Left colon (tissue), 2 donors: ENCODE results near the gene E2F7. TPM values are rescaled to one million over a fixed set of nuclear protein-coding genes. Genes with fewer than 3 reads are reported as not detected.

ENCODE experiments used
- ATAC-seq: fragments of 200-7000 bp; cut with Tn5 transposase; one replicate; pipeline ENCODE4 v1.9.1; 2020; ENCODE audit warnings: mild to moderate bottlenecking, moderate library complexity
- DNase-seq, 2 donors: peaks; one replicate each; pipeline ENCODE4 v3.0.0-alpha.2; 2020
- intact Hi-C, 2 donors: fragments of 100-400 bp; cut with DNase I in 1 of 2; cut with micrococcal nuclease in 1 of 2; formaldehyde crosslinking; loops; one replicate each; pipeline versions ENCODE4 v1.11.2 to v1.14.0; 2022; cut with DNase I, micrococcal nuclease
- total RNA-seq, 2 donors: library from RNA; stranded (reverse); fragmentation: NEBNext Ultra II Directional; extraction: Animal tissue kit (Norgen Biotek cat#: 25700); gene quantifications; one replicate each; pipeline ENCODE4 v1.2.1, GENCODE V29; 2021
- donor health status: DM: no; HTN: no; CAD: no.
- donor health status: DM: yes; HTN: yes; CAD: no.

E2F7 gene
- total RNA-seq, 2 donors from 2014 or later: 0.95 to 3.3 TPM

- DNase-seq (no peak), ATAC-seq (no peak)
- intact Hi-C loops: no loop called here
Measured at GRCh38 chr12:76984566-76984965, 80.8 kb downstream of the E2F7 start.

- DNase-seq: no peak
- intact Hi-C loops: no loop called here
- no peak for ATAC-seq
Measured at GRCh38 chr12:76983420-76983819, 81.9 kb downstream of the E2F7 start.

- intact Hi-C loops: no loop called here
- no peak for ATAC-seq
- no peak for DNase-seq
Measured at GRCh38 chr12:76980196-76980595, 85.2 kb downstream of the E2F7 start.

GRCh38 chr12:76976777-76977382 lies 88.5 kb downstream of the E2F7 start:
- no peak for ATAC-seq

More at GRCh38 chr12:76976777-76977382, 88.5 kb downstream of the E2F7 start:
- intact Hi-C loops: no loop called here
- DNase-seq: no peak

Other genes starting within 250 kb of the E2F7 start
- 1 to 10 TPM; 5.7 to 7.8 TPM for gene CSRP2, start 186.6 kb downstream of the E2F7 start, total RNA-seq